Activated naive CD8-positive, alpha-beta T cell treated with anti-CD3 and anti-CD28 coated beads, Interleukin-2, amount 50 U/mL, for 16 hours (primary cell): ENCODE data around the gene GALNT17.

Experiments used
- DNase-seq: peaks from one replicate; pipeline ENCODE4 v3.0.0-alpha.2; 2020; ENCODE audit warnings: low read depth, low spot score

GALNT17 gene

DNA sequence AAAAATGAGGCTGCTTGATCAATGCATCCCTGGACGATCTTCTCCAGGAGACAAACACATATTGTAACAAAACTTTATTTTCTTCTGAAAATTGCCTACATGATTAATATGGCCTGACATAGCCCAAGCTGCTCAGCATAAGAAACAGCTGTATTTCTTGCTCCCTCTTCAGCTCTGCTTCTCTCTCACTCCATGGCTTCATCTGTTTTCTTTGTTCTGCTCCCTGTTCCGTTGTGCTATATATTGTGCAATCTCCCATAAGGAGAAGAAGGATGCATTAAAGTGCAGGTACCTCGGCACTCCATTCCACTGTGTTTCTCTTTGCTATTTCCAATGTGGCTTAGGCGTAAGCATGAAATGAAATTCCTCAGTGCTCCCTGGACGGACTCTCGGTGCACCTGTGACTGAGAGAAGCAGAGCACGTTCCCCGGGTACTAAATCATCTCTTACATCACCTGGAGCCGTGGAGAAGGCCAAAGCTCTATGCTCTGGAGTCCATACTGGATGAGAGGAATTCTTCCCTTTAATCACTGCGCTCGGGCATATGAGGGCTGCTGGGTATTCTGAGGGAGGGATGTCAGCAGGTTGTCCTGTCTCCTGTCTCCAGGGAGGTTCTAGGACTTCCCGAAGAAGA, 254.3 kb downstream of the GALNT17 start:
- DNase-seq, result no peak

DNA sequence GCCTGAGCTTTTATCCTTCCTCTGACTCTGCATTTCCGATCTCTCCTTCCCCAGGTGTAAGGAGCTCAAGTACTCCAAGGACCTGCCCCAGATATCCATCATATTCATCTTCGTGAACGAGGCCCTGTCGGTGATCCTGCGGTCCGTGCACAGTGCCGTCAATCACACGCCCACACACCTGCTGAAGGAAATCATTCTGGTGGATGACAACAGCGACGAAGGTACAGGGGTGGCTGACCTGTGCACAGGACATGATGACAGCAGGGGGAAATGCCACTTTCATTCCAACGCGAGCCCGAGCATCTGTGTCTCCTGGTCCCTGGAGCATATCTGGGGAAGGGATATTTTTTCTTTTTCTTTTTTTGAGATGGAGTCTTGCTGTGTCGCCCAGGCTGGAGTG, 256.2 kb downstream of the GALNT17 start:
- DNase-seq, result no peak

DNA sequence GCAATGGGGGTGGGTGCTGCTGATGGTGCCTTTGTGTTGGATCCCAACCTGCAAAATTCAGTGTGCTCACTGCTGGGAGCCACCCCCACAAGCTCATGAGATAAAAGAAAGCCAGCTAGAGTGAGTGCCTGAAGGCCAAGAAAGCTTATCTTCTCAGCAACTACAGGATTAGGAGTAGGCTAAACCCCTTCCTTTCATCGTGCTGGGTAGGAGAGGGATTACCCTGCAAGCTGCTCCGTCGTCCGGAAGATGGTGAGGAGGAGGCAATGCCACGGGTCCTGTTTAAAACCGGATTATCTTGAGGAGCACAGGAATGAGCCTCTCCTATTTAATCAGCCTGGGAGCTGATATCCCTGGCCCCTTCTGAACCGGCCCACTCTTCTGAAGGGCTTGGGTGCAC, 258.0 kb downstream of the GALNT17 start:
- DNase-seq, result no peak

DNA sequence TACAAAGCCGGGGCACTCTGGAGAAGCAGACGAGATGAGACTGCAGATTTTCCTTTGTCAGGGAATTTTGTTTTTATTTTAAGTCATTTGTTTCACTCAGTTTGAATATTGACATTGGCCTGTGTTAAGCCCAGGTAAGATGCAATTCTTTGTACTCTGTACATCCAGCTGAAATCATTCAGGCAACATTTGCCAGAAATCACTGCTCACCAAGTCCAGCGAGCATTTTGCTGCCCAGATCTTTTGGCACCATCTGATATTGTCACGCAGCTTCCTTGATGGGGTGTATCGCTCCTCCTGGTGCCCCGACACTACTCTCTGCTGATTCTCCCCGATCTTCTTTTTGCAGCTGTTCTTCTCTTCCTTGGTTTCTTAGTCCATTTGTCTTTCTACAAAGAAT, 261.7 kb downstream of the GALNT17 start:
- no peak for DNase-seq

DNA sequence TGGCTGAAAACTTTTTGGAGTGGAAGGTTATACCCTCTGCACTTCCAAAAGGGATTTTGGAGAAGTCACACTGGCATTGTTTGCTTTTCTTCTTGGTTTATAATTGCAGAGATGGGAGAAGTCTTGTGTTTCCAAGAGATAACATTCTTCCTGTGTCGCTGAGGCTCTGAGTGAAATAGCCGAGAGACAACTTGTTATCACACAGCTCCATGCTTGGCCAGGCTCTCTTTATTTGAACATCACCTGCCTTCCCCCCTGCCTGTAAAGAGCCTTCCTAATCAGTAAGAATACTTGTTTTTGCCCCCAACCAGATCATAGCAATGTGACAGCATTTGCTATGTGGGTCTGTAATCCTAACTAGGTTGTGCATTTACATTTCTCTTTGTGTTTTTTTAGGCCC, 270.7 kb downstream of the GALNT17 start:
- no peak for DNase-seq

DNA sequence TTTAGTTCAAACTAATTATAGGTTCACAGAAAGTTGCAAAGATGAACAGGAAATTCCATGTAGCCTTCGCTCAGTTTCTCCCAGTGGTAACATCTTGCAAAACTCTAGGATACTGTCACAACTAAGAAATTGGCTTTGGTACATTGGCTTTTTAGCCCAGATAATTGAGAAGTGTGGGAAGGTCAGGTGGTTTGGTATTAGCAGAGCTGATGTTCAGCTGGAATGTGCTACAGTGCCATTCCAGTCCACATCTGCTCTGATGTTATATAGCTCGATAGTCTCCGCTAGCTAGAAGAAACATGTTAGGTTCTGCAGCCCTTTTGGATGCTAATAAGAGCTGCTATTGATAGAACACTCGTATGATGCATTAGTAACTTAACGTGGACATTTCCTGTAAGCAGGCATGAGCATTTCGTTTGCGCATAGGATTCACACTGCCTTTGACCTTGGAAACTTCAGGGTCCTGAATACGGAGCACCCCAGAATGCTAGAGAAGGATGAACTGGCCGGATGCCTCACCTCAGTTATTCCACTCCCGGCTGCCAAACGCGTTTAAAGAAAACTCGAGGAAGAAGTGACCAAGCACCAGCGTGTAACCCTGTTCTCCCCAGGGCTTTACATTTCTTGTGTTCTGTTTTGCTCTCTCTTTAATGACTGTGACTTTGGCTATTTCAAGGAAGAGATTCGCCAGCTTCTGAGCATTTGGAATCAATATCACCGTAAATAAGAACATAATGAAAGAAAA, 271.4 kb downstream of the GALNT17 start:
- no peak for DNase-seq

DNA sequence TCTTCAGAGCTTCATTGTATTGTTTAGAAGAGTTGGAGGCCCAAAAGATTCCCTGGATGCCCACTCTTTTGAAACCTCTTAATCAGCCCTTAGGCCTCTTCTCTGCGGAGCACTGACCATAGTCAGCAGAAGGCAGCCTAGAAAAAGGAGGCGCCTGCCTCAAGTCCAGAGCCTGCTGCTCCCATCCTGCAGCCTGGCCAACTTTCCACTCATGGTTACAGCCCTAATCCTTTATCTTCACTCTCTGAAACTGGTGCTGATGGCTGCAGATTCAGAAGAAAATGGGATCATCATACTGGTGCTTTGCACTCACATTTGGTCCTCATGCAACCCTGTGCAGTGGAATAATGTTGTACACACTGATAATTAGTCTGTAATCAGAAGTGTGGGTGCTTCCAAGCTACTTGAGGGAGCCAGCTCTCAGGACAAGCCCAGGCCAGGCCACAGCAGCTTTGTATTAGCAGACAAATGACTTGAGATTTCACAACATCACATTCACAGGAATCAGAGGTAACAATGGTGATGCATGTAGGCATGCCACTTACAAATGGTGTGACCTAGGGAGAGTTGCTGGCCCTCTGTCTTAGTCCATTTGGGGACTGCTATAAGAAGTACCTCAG, 272.9 kb downstream of the GALNT17 start:
- DNase-seq, result no peak

DNA sequence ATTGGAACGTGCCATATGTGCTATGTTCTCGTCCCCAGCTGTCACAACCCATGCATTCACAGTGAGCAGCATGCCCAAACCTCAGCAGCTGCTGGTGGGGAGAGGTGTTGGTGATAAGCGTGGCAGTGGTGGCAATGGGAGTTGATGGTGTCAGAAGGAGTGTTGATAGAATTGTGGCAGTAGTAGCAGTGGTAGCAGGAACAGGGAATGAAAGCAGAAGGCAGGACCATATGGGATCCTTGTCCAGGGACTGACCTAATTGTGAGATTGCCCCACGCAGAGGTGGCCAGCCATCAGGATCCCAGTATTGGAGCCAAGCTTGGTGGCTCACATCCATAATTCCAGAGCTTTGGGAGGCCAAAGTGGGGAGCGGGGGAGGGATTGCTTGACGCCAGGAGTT, 276.3 kb downstream of the GALNT17 start:
- no peak for DNase-seq

DNA sequence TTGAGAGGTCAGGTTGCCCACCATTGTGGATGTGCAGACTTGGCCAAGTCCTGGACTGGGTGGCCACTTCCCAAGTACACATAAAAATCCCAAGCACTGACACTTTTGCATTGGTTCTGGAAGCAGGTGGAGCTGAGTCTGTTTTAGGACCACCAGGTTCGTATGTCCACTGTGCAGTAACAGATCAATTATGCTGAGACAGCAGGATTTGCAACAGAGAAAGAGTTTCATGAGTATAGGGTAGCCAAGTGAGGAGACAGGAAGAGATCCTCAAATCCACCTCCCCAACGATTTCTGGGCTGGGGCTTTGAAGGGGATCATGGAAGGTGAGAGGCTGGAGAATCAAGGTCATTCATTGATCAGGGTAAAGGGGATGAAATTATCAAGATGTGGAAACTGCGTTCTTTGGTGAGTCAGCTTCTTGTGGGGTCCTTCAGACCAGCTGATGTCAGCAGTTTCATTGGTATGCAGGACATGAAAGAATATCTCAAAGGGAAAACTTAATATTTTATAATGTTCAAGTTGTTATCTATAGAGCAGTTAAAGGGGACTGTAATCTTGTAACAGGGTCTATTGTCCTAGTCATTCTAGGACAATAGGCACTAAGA, 277.7 kb downstream of the GALNT17 start:
- DNase-seq, result no peak

DNA sequence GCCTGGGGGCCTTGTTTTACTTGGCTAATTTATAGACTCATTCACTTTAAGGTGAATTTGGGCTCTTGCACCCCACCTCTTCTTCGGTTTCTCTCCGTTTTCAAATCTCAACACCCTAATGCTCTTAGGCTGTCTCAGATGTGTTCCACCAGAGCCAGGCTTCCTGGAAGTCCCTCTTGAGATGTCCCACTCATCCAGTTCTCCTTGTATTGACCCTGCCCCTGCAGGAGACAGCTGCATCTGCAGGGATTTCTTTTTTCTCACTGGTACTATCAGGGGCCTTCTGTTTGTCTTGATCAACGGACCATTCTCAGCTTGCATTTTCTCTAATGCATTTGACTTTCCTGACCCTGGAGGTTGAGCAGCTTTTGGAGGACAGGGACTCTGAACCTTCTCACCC, 279.5 kb downstream of the GALNT17 start:
- no peak for DNase-seq

DNA sequence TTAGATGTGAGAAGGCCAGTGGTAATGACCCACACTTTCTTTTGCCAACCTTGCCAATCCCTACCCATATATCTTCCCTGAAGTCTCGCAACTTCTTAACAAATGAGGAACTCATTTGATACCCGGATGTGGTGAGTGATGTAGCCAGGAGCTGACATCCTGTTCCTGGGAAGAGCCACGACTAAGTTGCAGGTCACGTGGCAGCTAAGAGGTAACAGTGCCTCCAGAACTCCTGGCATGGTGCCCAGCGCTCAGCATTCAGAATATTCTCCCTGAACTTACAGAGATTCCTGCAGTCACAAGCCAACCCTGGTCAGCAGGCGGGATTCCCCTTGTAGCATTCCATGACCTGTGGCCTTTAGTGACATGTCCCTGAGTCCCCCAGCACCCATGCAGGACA, 282.5 kb downstream of the GALNT17 start:
- DNase-seq, result no peak

DNA sequence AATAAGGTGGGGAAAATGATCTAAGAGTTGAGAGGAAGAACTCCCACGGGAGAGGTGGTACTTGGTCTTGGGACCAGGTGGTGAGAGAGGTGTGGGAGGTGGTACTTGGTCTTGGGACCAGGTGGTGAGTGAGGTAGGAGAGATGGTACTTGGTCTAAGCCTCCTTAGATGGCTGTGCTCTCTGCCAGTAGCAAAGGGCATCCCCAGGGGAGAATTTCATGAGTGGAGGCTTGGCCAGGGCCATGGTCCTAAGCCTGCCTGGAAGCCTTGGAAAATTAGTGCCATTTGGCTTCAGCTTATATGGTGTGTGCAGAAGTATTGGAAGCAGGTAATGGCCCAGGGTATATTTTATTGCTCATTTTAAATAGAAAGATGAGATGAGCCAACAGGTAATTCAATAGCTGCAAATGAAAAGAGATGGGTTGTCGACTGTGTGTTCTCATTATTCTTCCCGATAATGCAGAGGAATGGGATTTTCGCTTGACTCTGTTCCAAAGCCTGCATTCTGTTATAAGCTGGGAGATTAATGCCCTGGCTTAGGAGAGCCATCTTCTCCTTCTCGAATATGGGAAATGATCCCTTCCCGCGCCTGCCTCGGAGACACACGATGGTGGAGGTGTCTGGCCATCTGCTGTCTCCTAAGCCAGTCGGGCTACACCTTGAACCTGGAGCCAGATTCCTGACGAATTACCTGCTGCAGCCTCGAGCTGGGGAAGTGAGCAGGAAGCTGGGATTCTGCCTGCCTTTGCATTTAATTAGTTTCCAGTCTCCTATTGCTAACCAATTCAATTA, 287.8 kb downstream of the GALNT17 start:
- DNase-seq, result no peak

DNA sequence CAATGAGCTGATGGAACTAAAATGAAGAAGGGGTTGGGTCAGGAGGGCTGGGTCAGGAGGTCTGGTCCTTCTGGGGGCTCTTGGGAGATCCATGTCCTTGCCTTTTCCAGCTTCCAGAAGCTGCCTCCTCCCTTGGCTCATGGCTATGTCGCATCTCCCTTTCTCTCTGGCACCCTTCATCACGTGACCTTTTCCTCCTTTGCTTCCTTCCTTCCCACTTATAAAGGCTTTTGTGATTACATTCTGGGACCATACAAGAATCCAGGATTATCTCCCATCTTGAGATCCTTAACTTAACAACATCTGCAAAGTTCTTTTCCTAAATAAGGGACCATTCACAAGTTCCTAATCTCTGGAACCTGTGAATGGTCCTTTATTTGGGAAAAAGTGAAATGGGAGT, 290.2 kb downstream of the GALNT17 start:
- no peak for DNase-seq

DNA sequence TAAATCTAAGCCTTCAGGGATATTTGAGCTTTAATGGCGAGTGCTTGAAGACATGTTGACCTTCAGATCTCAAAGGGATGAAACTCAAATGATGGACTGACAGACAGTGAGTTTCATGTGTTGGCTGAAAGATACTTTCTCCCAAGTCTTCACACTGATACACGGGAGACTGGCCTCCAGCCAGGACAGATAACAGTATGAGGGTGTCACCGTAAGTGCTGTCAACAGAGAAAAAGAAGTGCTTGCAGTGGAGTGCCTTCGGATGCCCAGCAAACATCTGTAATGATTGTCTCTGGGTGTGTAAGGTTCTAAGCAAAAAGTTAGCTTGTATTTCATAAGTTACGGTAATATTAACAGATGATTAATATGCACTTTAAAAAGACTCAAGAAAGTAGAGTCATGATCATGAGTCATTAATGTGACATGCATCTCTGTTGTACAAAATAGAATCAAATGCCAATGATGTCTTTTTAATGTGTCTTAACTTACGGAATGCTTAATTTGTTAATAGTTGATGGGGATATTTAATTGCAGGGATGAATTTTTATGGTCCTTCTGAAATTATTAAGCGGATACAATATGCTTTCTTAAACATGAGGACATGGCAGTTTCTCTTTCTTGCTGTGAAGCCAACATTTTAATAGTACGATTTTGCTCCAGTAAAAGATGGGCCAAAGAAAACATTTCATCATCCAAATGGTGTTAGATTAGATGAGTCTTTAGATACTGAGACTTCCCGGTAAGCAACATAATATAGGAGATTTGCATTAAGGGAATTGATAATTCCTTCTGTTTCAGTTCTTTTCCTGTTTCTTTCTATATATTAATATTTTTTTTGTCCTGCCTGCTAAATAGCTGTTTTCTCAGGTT, 292.5 kb downstream of the GALNT17 start:
- no peak for DNase-seq

DNA sequence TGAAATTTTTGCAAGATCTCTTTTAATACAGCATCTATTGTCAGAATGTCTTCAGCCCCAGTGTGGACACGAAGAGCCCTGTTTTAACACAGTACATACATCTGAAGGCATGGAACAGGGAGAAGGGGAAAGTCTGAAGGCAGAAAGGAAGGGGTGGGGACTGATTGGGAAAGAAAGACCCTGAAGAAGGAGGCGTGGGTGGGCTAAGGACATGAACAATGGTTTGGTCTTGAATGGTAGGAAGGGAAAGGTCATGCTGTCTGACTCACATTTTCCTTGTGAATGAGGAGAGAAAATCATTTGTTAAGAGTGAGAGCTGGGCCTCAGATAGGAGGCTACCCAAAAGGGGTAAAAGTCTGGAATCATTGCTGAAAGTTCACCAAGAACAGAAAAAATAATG, 297.1 kb downstream of the GALNT17 start:
- DNase-seq, result no peak

DNA sequence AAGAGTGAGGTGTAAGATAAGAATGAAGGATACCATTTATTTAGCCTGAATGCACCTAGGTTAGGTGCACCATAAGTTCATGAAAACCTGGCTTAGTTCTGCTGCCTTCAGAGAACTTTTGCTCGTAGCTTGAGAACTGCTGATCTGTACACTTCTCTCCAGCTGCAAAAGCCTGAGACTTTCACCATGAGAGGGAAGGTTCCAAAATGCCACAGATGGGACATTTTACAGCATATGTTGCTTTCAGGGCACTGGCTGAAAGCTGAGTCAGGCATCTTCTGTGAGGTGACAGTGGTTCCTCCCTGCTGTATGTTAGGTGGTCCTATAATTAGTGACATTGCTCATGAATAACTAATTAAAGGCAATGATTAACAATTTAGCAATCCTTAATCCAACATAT, 298.3 kb downstream of the GALNT17 start:
- DNase-seq, result no peak

DNA sequence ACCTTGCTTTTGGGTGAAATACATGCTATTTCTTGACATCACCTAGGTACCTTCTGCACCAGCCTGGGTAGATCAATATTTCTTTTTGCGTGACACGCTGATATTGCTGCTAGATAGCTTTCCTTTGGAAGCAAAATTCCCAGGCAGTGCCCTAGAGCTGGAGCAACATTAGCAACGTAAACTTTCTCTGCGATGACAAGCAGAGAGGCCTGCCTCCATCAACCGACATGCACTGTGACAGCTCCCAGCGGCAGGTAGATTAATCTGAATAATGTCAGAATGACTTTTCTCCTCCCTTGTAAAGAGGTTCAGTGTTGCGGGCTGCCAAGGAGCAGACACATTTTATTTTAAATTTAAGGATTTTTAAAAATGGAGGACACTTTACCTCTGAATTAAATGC, 307.4 kb downstream of the GALNT17 start:
- no peak for DNase-seq

DNA sequence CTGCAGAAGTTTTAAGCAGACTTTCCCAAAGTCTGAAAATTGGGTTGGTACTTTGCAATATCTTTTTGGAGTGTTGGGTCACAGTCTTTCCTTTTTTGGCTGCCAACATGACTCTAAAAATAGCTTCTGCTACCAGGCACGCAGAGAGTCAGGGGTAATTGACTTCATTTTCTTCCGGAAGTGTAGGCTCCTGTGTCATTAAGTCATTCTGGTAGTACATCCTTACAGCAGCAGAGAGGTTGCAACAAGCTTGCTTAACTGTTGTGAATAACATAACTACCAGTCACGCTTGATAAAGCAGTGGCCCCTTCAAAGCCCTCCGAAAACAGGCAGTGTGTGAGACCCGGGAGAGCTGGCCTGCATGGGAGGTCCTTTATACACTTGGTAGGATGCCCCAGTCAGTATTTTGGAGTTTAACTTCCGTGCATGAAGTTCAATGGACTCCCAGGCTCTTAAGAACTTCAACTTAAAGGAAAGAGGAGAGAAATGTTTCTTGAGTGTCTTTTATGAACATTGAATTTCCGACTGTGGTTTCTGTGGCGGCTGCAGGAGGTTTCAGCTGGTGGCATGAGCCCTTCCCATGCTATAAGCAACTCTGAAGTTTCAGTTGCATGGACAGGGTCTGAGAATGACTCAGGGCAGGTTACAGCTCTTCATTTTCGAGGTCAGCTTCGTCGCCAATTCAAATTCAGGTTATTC, 310.7 kb downstream of the GALNT17 start:
- DNase-seq, result no peak

DNA sequence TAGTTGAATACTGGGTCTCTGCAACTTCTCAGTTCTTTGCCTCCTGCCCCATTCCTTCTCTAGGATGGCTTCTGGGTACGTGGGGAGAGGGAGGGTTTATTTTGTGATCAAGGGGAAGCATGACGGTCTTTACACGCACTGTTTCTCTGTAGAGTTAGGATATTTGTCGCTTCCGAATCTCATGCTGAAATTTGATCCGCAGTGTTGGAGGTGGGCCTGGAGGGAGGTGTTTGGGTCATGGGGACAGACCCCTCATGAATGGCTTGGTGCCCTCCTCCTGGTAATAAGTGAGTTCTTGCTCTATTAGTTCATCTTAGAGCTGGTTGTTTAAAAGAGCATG, 311.2 kb downstream of the GALNT17 start:
- DNase-seq, result no peak

DNA sequence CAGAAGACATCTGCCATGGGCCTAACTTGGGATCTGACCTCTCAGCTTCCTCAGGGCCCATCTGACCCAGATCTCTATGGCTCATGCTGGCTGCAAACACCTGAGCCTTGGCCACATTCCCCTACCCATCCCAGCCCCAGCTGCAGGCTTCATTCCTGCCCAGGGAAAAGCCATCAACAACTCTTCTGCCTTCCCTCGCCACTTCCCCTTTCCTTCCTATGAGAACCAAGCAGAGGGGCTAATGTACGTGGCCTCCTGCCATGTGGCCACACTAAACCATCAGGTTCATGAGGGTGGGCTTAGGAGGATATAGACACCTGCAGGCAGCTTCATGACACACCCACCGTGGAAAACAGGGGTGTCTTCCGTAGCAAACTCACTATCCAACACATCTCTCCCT, 312.2 kb downstream of the GALNT17 start:
- no peak for DNase-seq

DNA sequence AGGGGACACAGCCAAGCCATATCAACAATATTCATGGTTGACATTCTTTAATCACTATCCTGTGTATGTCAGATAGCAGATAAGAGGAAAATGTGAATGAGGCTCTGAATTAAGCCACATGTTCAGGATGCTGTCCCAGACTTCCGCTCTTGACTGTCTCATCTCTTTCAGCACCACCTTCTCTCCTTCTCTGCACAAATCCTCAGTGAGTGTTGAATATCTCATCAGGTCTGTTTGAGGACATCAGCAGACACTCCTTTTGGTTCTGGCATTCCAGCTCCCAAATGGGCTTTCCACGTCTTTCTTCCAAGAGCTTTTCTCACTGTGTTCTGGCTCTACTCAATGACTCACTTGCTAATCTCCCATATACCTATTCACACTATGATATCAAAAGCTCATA, 321.7 kb downstream of the GALNT17 start:
- DNase-seq, result no peak
